RWPE2 (cell line): ENCODE measurements around the gene DSE.

ENCODE experiments used
- ATAC-seq: fragments of 200-7000 bp; cut with Tn5 transposase; 3 replicates; pipeline ENCODE4 v1.9.1; 2021; ENCODE audit warnings: low read depth
- DNase-seq: peaks from one replicate; pipeline ENCODE4 v3.0.0-alpha.2; 2020; ENCODE audit warnings: low spot score
- H3K27ac ChIP-seq: fragments of 450-650 bp; 2 replicates; pipeline ENCODE4 v1.5.1; 2017; ENCODE audit warnings: mild to moderate bottlenecking; ENCODE audit not compliant: poor library complexity, severe bottlenecking
- H3K27me3 ChIP-seq: fragments of 250-450 bp; sonication (Bioruptor Pico); 2 replicates; pipeline ENCODE4 v1.5.1; 2021; ENCODE audit warnings: mild to moderate bottlenecking, moderate library complexity; ENCODE audit not compliant: insufficient read depth, poor library complexity, severe bottlenecking
- H3K36me3 ChIP-seq: fragments of 250-450 bp; sonication (Bioruptor Pico); 2 replicates; pipeline ENCODE4 v1.5.1; 2020; ENCODE audit warnings: low read depth, mild to moderate bottlenecking, moderate library complexity
- H3K4me1 ChIP-seq: fragments of 250-450 bp; sonication (Bioruptor Pico); 2 replicates; pipeline ENCODE4 v1.5.1; 2021; ENCODE audit warnings: mild to moderate bottlenecking, moderate library complexity; ENCODE audit not compliant: insufficient read depth, poor library complexity, severe bottlenecking
- H3K4me3 ChIP-seq: fragments of 250-450 bp; sonication (Bioruptor Pico); 2 replicates; pipeline ENCODE4 v1.5.1; 2021; ENCODE audit warnings: mild to moderate bottlenecking, moderate library complexity; ENCODE audit not compliant: severe bottlenecking
- H3K9me3 ChIP-seq: fragments of 250-450 bp; sonication (Bioruptor Pico); 2 replicates; pipeline ENCODE4 v1.5.1; 2021; ENCODE audit warnings: mild to moderate bottlenecking, moderate library complexity; ENCODE audit not compliant: severe bottlenecking
- CTCF ChIP-seq: fragments of 450-650 bp; IDR thresholded peaks from one replicate; pipeline ENCODE4 v1.5.1; 2017; ENCODE audit warnings: mild to moderate bottlenecking, moderate library complexity; ENCODE audit not compliant: poor library complexity, severe bottlenecking

Gene DSE

DNA sequence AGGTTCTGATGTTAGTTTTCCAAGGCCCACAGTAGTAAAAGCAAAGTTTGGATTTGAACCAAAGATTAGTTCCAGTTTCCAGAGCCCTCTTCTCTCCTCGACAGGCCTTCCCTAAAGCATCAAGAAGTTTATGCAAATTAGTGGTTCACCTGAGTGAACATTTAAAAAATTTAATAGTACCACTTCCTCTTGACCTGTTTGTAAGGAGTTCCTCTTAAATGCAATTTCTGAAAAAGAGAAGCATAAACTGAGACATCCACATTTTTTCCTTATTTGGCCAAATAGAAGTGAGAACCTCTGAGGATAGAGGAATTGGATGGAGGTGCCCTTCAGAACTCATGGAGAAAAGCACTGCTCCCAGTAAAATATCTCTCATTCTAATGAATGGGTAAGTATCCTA lies 1.2 kb upstream of the DSE start:
- TF ChIP-seq CTCF: no peak
- Histone ChIP-seq H3K9me3 (no peaks in the 10 kb centered on the region), H3K36me3 (peaks cover 4% of the 10 kb centered on the region; the same call in 1 of the 2 replicates), H3K4me3 (peak overlapping the region; percentile 56), H3K27me3 (no peaks in the 10 kb centered on the region), H3K27ac (peak overlapping the region; percentile 91), H3K4me1 (peaks cover 47% of the 10 kb centered on the region)
- DNase-seq (no peak), ATAC-seq (no peak)

GRCh38 chr6:116369964-116370759 lies 585 bp upstream of the DSE start:
- DNase-seq: no peak
- no peaks in the 10 kb centered on the region for H3K27me3 ChIP-seq
- no peaks in the 10 kb centered on the region for H3K9me3 ChIP-seq
- peak overlapping the region; percentile 91 for H3K27ac ChIP-seq
- H3K36me3 ChIP-seq: peaks cover 4% of the 10 kb centered on the region
- TF ChIP-seq CTCF: no peak
- peaks cover 53% of the 10 kb centered on the region for H3K4me1 ChIP-seq
- peak overlapping the region; percentile 56 for H3K4me3 ChIP-seq
- ATAC-seq: peak; percentile 40

DNA sequence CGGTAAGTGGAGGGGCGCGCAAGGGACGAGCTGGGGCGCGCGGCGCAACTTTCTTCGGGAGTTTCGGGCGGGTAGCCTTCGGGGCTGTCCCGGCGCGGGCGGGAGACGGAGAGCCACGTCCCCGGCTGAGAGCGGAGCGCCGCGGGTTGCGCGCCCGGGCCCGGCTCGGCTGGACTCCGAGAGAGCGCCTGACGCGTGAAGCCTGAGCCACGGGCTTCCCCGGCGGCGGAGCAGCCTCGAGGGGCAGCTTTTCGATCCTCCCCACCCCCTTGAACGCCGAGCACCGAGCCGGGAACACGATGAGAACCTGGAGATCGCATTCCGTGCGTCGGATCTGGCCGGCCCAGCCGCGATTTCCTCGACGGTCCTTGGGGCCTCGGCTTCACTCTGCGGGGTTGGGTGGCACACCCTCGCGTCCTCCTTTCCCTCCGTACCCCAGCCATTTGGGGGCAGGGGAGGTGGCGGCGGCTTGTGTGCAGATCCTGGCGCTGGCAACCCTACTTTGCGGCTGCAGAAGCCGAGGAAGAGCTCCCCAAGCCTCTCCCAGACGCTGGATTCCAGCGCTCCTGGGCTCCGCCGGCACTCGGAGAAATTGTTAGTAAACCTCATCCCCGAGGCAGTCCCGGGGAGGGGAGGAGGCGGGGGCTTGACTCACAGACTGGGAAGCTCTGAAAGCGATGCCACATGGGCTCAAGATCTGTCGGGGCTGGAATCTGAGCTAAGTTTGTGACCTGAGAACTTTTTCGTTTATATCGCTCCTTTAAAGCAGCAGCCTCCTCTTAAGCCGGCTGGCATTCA lies 572 bp downstream of the DSE start:
- peak overlapping the region; percentile 56 for H3K4me3 ChIP-seq
- no peak for TF ChIP-seq CTCF
- ATAC-seq (peak; percentile 69), DNase-seq (peak; percentile 93)
- peak overlapping the region; percentile 91 for H3K27ac ChIP-seq
- H3K36me3 ChIP-seq: peaks cover 10% of the 10 kb centered on the region
- no peaks in the 10 kb centered on the region for H3K27me3 ChIP-seq
- no peaks in the 10 kb centered on the region for H3K9me3 ChIP-seq
- peaks cover 58% of the 10 kb centered on the region for H3K4me1 ChIP-seq

- Histone ChIP-seq H3K9me3 (no peaks in the 10 kb centered on the region), H3K27me3 (no peaks in the 10 kb centered on the region), H3K27ac (peak overlapping the region; percentile 91), H3K36me3 (peaks cover 15% of the 10 kb centered on the region), H3K4me1 (peaks cover 58% of the 10 kb centered on the region), H3K4me3 (peak overlapping the region; percentile 56)
- ATAC-seq: no peak
- no peak for DNase-seq
- no peak for TF ChIP-seq CTCF
These were observed 1.1 kb downstream of the DSE start for GRCh38 chr6:116371918-116372209.
